Fibroblast of pulmonary artery (primary cell): ENCODE data around the gene ADARB2.

ENCODE experiments used
- DNase-seq: peaks from one replicate; pipeline ENCODE4 v3.0.0-alpha.2; 2010; ENCODE audit warnings: low read depth
- H3K4me3 ChIP-seq: replicated peaks from 2 replicates; pipeline ENCODE4 v1.5.1; 2011; ENCODE audit warnings: low read depth, mild to moderate bottlenecking, control low read depth, low read length, moderate library complexity
- TF ChIP-seq, protein P1 (sequence below): IDR thresholded peaks from 2 replicates; pipeline ENCODE4 v1.5.1; 2011; ENCODE audit warnings: mild to moderate bottlenecking, control low read depth, low read length, inconsistent platforms; ENCODE audit errors: missing control alignments

The ADARB2 gene

DNA sequence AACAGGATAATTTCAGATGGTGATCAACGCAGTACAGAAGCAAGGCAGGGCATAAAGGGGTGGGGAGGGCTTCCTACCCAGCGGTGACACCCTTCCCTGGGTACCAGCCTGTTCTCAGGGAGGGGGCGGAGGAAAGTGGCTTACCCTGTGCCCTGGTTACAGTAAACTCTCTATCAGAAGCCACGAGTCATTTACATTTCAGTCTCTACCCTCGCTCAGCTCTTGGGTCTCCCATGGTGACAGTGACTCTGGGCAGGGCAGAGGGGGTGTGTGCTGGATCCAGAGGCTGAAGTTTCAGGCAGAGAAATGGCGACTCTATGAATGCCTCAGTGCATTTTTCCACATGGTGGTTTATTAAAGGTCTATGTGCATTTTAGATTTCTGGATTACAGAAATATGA, 107.0 kb downstream of the ADARB2 start:
- DNase-seq = no peak
- TF ChIP-seq, protein P1, sequence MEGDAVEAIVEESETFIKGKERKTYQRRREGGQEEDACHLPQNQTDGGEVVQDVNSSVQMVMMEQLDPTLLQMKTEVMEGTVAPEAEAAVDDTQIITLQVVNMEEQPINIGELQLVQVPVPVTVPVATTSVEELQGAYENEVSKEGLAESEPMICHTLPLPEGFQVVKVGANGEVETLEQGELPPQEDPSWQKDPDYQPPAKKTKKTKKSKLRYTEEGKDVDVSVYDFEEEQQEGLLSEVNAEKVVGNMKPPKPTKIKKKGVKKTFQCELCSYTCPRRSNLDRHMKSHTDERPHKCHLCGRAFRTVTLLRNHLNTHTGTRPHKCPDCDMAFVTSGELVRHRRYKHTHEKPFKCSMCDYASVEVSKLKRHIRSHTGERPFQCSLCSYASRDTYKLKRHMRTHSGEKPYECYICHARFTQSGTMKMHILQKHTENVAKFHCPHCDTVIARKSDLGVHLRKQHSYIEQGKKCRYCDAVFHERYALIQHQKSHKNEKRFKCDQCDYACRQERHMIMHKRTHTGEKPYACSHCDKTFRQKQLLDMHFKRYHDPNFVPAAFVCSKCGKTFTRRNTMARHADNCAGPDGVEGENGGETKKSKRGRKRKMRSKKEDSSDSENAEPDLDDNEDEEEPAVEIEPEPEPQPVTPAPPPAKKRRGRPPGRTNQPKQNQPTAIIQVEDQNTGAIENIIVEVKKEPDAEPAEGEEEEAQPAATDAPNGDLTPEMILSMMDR = no peak
- H3K4me3 ChIP-seq = no peak overlapping the region

DNA sequence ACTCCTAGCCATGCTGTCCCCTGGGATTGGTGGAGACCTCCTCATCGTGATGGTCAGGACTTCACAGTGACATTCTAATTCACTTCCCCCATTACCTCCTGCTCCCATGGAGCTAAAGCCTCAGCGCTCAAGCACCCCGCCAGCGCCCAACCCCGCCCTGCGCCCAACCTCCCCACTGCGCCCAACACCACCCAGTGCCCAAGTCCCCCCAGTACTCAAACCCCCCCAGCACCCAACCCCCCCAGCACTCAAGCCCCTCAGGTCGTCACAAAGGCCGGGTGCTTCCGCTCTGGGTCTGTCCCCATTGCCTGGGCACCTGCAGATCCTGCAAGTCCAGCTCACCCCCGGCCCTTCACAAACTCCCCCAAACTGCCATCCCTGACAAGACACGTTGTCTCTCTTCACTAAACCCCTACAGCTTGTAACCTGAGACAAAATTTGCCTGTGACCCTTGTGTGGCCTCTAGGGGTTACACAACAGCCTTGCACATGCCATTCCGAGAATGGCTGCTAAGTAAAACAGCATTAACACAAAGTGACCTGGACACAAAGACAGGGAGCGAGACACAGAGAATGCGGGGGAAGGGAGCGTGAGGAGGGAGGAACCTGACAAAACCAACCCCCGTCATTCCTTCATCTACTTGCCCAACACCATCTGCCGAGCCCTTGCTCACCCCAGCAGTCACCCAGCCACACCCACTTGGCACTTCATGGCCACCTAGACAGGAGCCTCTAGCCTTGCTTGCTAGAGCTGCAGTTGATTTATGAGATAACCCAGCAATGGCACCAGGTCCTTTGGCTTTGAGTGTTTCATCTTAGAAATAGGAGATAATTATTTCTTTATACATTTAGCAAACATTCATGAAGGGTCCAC, 107.8 kb downstream of the ADARB2 start:
- TF ChIP-seq, protein P1 = no peak
- no peak overlapping the region for H3K4me3 ChIP-seq
- no peak for DNase-seq

DNA sequence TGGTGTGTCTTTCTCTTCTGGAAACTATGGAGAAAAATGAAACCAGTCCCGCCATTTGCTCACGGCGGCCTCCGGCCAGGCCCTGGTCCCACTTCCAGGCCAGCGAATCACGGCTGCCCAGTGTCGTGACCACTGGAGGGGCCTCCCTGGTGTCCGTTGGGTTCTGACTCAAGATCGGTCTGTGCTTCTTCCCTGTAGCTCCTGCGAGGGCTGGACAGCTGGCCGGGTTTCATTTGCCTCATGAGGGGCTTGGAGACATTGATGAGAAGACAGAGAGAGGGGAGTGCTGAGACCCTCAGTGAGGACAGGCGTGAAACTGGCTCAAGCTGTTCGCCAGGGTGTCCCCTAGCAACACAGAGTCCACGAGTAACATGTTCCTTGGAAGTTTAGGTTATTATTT, 108.6 kb downstream of the ADARB2 start:
- H3K4me3 ChIP-seq = no peak overlapping the region
- TF ChIP-seq, protein P1 = no peak
- DNase-seq = no peak

DNA sequence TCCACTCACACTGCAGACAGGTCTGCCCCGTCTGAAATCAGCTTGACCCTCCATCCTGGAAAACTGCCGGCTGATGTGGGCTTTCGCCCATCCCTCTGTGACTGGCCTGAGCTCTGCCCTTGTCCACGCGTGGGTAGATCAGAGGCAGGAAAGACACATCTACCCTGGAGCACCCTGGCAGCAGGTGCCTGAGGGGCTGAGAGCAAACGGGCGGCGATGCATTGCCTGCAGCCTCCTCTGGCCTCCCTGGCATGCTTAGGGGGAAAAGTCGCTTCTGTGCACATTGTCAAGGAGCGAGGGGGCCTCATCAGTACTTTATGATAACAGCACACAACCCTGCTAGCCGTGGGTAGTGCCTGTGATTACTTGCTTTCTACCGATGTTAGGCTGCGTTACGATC, 109.4 kb downstream of the ADARB2 start:
- TF ChIP-seq, protein P1 = no peak
- DNase-seq = no peak
- no peak overlapping the region for H3K4me3 ChIP-seq

DNA sequence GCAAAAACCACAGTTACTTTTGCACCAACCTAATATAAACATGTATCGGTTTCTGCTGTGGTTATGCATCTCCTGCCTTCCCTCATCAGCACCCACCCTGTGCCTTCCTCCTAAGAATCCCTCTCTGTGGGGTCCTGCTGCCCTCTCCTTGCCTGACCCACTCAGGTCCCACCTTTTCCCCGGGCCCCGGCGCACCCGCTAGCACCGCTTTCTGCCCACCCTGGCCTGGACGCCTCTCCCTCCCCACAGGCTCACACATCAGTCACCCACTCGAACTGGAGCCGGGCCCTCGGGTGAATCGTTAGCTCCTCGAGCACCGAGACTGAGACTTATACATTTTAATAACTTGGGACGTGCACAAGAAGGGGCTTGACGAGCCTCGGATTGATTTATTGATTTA, 110.5 kb downstream of the ADARB2 start:
- TF ChIP-seq, protein P1 = no peak
- DNase-seq = no peak
- no peak overlapping the region for H3K4me3 ChIP-seq

DNA sequence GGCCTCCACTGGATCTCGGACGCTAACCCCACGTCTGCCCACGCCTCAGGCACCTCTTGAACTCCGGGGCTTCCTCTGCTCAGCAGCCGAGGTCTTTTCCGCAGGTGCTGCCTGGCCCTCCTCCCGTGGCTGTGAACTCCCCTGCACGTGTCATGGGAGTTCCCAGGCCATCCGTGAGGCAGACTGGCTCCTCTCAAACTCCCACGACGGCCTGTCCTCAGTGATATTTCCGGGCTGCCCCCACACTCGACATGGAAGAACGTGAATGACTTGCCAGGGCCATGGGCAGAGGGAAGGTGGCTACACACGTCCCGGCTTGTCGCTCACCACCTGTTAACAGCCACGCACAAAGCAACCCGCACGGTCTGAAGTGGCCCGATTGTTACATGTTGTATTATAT, 110.9 kb downstream of the ADARB2 start:
- TF ChIP-seq, protein P1 = no peak
- H3K4me3 ChIP-seq = no peak overlapping the region
- DNase-seq = no peak

DNA sequence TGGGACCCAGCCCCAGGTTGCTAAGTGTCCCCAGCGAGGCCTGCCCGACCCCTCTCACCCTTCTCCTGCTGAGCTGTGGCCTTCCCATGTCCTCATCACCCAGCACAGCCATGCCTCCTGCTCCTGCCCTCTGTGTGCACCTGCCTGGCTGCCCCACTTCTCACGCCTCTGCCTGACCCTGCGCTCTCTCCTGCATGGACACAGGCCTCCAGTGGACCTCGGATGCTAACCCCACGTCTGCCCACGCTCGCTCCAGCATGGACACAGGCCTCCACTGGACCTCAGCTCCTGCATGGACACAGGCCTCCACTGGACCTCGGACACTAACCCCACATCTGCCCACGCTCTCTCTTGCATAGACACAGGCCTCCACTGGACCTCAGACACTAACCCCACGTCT, 111.6 kb downstream of the ADARB2 start:
- no peak overlapping the region for H3K4me3 ChIP-seq
- TF ChIP-seq, protein P1 = no peak
- DNase-seq = no peak
